UCSD-AML1 (cell line): ENCODE measurements around the gene CDC37.
A peak's percentile ranks its signal among the peaks of the same experiment; 100 is the strongest.
"Not testable (repeated sequence)": the region's sequence is repeated elsewhere in the genome, so short reads cannot be mapped to it uniquely, and the experiment has no call there.

Source experiments
- DNase-seq: peaks from one replicate; lab custom pipeline; 2025; ENCODE audit not compliant: unreplicated experiment; lab: John Stamatoyannopoulos, UW

Gene CDC37

GRCh38 chr19:10395003-10395402 lies 8.3 kb downstream of the CDC37 start:
- no peak for DNase-seq

- no peak for DNase-seq
Measured at GRCh38 chr19:10393137-10393536, 10.2 kb downstream of the CDC37 start.

- DNase-seq = no peak
Measured at GRCh38 chr19:10392120-10392519, 11.2 kb downstream of the CDC37 start.

GRCh38 chr19:10390652-10391286 lies 12.6 kb downstream of the CDC37 start:
- peak; percentile 48 for DNase-seq

- peak; percentile 26 for DNase-seq
Measured at GRCh38 chr19:10389863-10390262, 13.5 kb downstream of the CDC37 start.

- DNase-seq = peak; percentile 80
Measured at GRCh38 chr19:10388957-10389356, 14.4 kb downstream of the CDC37 start.

GRCh38 chr19:10384580-10384979 lies 18.8 kb downstream of the CDC37 start:
- DNase-seq = no peak

GRCh38 chr19:10383223-10383499 lies 20.2 kb downstream of the CDC37 start:
- DNase-seq = not testable (repeated sequence)

- DNase-seq = peak; percentile 97
Measured at GRCh38 chr19:10380313-10381102, 22.8 kb downstream of the CDC37 start, which contains the start of gene TYK2. TSS of gene TYK2 (minus strand) at chr19:10380572. CDS start at chr19:10378406, 2,166 bp downstream.

GRCh38 chr19:10379880-10380312 lies 23.4 kb downstream of the CDC37 start:
- DNase-seq = no peak

- no peak for DNase-seq
Measured at GRCh38 chr19:10378124-10378523, 25.2 kb downstream of the CDC37 start.

- not testable (repeated sequence) for DNase-seq
Measured at GRCh38 chr19:10377140-10377640, 26.2 kb downstream of the CDC37 start.

GRCh38 chr19:10374931-10375330 lies 28.4 kb downstream of the CDC37 start:
- DNase-seq = no peak

- no peak for DNase-seq
Measured at GRCh38 chr19:10372690-10373089, 30.7 kb downstream of the CDC37 start.

GRCh38 chr19:10368101-10368803 lies 35.1 kb downstream of the CDC37 start:
- no peak for DNase-seq

GRCh38 chr19:10366950-10367512 lies 36.3 kb downstream of the CDC37 start:
- not testable (repeated sequence) for DNase-seq

- no peak for DNase-seq
Measured at GRCh38 chr19:10365518-10365917, 37.8 kb downstream of the CDC37 start.

GRCh38 chr19:10364644-10365043 lies 38.7 kb downstream of the CDC37 start:
- DNase-seq = no peak

- DNase-seq = no peak
Measured at GRCh38 chr19:10363789-10364281, 39.5 kb downstream of the CDC37 start.

GRCh38 chr19:10362259-10362658 lies 41.1 kb downstream of the CDC37 start:
- DNase-seq = no peak

- no peak for DNase-seq
Measured at GRCh38 chr19:10361569-10362011, 41.8 kb downstream of the CDC37 start.
